Measurements from ENCODE around the gene ARSB.

The ARSB gene

GRCh38 chr5:78829811-78830527 is 155.1 kb downstream of the ARSB start:
- peak; percentile 66 for DNase-seq

DNA sequence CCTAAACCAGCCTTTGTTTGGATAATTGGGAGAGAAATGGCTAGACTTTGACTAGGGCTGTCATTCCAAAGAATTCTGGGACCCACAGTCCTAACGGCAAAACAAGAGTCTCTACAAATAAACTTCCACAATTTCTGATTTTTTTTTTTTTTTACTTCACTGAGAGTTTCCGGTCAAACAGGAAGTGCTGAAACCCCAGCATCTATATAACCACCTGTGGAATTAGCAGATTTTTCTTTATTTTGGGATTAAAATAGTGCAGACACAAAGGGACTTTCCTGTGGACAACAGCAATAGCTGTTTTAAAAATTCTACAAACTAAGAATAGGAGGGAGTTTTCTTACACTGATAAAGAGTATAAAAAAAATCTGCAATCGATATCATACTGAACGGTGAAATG is 157.4 kb downstream of the ARSB start:
- DNase-seq: no peak

GRCh38 chr5:78824831-78825281 is 160.3 kb downstream of the ARSB start:
- DNase-seq: no peak

DNA sequence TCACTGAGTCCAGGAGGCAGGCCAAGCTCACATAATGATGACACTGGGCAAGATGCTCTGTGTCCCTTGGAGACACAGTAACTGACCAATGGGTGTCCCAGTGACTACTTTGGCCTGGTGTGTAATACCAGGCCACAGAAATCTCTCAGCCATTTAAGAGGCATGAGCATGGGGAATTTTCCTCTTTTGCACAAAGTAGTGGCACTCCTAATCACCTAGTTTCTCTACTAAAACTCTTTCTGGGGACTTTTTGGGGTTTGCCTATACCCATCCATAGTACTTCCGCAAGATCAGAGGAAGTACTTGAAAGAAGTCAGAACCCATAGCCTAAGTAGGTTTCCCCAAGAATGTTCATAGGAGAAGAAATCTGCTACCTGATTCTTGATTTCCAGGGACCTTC is 161.9 kb downstream of the ARSB start:
- DNase-seq: no peak

DNA sequence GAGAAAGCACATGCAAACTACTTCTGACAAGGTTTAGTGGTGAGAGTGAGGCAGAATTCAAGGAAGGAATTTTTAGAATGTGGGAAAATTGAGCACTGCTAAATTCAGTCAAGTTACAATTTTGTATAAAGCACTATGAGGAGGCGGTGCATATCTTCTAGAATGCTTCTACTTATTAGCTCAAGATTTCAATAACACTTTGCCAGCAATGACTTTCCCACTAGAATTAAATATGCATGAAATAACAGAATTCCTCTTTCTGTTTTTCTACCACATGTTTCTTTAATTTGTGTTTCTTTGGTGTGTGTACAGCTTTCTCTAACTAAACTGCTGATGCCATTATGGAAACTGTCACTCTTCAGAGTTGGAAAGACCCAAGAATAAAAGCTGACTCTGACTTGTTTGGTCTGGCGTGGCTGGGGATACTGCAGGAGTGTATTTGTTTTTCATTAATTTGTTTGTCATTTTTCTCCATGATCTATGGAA is 163.5 kb downstream of the ARSB start:
- DNase-seq: no peak

- DNase-seq: no peak
Measured at GRCh38 chr5:78819707-78820106, 165.4 kb downstream of the ARSB start.

GRCh38 chr5:78819166-78819565 is 165.9 kb downstream of the ARSB start:
- DNase-seq: no peak

DNA sequence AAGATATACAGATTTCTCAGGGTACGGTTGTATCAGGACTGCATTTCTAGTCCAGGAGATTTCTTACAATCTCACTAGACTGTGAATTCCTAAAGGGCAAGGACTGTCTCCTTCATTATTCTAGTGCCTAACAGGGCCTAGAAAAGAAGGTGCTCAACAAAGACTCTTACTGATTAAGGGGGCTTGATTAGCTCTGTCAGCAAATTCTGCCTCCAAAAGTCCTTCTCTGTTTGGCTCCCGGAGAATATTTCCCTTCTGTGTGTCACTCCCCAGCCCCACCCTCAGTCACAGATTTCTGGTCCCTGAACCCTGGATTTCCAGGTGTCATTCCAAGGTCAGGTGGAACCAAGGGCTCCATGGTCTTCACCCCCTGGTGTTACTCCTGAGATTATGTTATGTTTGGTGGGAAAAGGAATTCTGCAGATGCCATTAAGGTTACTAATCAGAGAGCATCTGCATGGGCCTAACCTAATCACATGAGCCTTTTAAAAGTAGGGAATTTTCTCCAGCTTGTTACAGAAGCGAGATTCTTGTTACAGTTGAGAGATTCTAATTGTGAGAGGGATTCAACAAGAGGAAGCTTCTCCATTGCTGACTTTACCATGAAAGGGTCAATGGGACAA is 168.9 kb downstream of the ARSB start:
- no peak for DNase-seq

GRCh38 chr5:78813906-78814530 is 171.1 kb downstream of the ARSB start:
- DNase-seq: no peak

GRCh38 chr5:78813286-78813685 is 171.8 kb downstream of the ARSB start:
- DNase-seq: no peak

- DNase-seq: no peak
Measured at GRCh38 chr5:78811866-78812265, 173.2 kb downstream of the ARSB start.

GRCh38 chr5:78811121-78811817 is 173.8 kb downstream of the ARSB start:
- DNase-seq: no peak

- DNase-seq: no peak
Measured at GRCh38 chr5:78810098-78810920, 174.8 kb downstream of the ARSB start.

- peak; percentile 50 for DNase-seq
Measured at GRCh38 chr5:78809444-78809843, 175.7 kb downstream of the ARSB start.

DNA sequence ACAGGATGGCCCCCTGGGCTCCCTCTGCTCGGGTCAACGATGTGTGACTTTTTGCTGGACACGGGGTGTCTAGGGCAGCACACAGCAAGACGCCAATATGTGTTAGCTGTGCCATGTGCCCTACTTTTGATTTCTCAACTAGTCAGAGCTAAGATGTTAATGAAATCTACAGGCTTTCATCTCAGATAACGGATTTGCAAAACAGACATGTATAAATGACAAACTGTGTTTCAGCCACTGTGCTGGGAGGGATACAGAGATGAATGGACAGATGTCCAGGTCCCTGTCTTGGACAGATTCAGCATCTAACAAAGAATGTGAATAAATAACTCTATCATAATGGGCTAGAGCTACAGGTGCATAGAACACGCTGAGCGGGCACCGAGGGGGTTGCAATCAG is 176.3 kb downstream of the ARSB start:
- no peak for DNase-seq

DNA sequence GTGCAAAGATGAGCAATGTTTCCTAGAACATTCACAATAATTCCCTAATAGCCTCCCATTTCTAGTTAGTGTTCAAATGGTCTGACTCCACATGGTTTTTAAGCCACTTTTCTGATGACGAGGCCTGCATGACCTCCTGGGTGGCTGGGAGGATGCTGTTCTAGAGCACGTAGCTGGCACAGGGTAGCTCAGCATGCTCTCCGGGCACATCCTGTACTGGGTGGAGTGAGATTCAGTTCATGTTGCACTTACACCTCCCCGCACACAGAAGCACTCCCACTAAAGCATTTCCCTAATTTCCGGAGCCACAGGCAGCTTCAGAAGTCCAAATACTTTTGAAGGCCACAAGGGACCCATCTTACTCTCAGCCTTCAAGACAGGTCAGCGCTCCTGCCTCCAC is 176.7 kb downstream of the ARSB start:
- no peak for DNase-seq

DNA sequence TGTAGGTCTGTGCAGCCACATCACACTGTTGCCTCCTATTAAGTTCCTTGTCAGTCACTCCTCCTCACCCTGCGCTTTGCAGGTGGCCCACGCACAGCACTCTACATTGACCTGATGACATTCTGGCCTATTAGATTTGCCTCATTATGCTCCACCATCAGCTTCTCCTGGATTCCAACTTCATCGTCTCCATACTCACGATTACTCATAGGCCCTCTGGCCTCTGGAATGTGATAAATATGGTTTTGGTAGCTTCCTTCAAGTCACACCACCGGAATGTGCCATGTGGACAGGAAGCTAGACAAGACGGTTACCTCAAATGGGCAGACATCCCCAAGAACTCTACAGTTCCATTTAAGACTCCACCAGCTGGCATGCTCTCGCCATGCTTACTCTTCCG is 178.6 kb downstream of the ARSB start:
- no peak for DNase-seq

DNA sequence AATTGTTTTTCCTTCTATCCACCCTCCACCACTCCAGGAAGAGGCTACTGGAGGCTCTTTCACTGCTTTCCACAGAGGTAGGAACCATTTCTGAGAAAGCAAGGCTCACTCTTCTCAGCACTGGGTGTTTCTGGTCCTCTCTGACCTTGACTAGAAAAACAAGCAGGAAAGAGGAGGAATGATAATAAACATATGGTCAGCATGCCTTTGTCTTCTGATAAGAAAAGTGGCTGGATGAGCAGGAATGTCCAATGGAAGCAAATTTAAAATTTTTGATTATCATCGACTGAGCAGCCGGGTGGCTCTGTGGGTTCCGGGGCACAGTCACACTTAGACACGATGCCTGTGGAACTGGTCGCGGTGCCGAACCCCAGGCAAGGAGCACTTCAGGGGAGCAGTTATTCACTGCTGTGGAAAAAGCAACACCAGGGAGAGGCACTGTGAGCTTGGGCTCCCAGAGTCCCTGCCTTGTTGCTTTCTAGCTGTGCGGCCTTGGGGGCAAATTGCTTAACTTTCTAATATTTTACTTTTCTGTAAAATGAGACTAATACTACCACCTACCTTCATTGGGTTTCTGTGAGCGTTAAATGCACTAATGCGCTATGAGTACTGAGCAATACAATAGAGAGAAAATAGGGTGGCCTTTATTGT is 179.5 kb downstream of the ARSB start:
- no peak for DNase-seq

- DNase-seq: no peak
Measured at GRCh38 chr5:78804995-78805394, 180.1 kb downstream of the ARSB start.

GRCh38 chr5:78803941-78804340 is 181.2 kb downstream of the ARSB start:
- no peak for DNase-seq

- DNase-seq: peak; percentile 73
Measured at GRCh38 chr5:78803353-78803752, 181.8 kb downstream of the ARSB start.

GRCh38 chr5:78801413-78801812 is 183.7 kb downstream of the ARSB start:
- no peak for DNase-seq
